Measurements from ENCODE around the gene PLEK.
"Not testable (repeated sequence)": the region's sequence is repeated elsewhere in the genome, so short reads cannot be mapped to it uniquely, and the experiment has no call there.

Gene PLEK

DNA sequence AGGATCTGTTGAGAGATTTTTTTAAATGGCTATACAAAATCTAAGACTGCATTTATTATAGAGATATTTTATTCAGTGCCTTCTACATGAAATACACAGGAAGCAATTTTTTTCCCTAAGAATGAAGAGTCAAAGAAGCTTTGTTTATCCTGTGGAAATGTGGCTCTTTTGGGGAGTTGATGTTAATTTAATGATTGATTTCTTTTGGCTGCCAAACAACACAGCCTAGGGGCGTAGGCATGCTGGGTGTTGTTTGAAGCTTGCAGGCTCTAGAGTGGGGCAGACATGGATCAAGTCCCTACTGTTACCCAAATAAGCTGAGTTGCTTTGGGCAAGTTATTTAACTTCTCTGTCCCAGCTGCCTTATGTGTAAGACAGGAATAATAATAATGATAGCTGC lies 21.1 kb upstream of the PLEK start:
- no peaks in the 10 kb centered on the region for H3K9me3 ChIP-seq
- intact Hi-C loops (cut with DNase I; ENCODE audit: low total_unique reads): no loop called here
- no peak overlapping the region for H3K4me3 ChIP-seq
- H3K27ac ChIP-seq: no peak overlapping the region
- no peak for DNase-seq
- peaks cover 0 to 8% of the 10 kb centered on the region in 2 donors for H3K27me3 ChIP-seq
- no peaks in the 10 kb centered on the region for H3K36me3 ChIP-seq
- H3K4me1 ChIP-seq: no peaks in the 10 kb centered on the region
- TF ChIP-seq, protein P1, sequence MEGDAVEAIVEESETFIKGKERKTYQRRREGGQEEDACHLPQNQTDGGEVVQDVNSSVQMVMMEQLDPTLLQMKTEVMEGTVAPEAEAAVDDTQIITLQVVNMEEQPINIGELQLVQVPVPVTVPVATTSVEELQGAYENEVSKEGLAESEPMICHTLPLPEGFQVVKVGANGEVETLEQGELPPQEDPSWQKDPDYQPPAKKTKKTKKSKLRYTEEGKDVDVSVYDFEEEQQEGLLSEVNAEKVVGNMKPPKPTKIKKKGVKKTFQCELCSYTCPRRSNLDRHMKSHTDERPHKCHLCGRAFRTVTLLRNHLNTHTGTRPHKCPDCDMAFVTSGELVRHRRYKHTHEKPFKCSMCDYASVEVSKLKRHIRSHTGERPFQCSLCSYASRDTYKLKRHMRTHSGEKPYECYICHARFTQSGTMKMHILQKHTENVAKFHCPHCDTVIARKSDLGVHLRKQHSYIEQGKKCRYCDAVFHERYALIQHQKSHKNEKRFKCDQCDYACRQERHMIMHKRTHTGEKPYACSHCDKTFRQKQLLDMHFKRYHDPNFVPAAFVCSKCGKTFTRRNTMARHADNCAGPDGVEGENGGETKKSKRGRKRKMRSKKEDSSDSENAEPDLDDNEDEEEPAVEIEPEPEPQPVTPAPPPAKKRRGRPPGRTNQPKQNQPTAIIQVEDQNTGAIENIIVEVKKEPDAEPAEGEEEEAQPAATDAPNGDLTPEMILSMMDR (IDR thresholded peaks at IDR 0.05): no peak

DNA sequence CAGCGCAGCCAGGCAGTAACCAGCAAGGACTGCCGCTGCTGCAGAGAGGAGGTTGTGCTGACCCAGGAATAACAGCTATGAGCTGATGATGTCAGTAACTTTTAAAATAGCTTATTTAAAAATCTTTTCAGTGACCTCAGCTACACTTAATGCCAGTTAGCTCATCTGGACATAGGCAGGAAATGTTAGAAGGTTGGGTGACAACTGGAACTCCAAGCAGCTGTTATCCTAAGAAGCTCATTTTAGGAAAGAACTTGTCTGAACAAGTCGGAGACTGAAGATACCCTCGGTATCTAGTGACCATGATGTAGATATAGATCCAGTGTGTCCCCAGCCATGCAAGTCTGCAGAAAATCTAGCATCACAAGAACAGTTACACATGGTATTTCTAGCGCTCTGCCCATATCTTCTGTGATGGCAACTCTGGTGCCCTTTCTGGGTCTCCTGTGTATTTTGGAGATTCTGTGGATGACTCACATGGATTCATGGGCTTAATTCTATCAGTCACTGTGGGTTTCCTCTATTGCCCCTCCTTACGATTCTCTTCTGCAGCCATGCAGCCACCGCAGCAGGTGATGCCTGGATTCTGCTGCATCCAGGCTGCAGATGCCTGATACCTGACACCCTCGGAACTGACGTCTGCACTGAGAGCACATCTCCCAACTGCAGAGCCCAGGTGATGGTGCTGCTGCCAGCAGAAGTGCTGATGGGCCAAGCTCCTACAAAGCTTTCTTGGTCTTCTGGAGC lies 19.8 kb upstream of the PLEK start:
- intact Hi-C loops (cut with DNase I; ENCODE audit: low total_unique reads): no loop called here
- H3K36me3 ChIP-seq: no peaks in the 10 kb centered on the region
- H3K4me1 ChIP-seq: no peaks in the 10 kb centered on the region
- TF ChIP-seq, protein P1 (IDR thresholded peaks at IDR 0.05): no peak
- H3K27ac ChIP-seq: no peak overlapping the region
- no peaks in the 10 kb centered on the region for H3K9me3 ChIP-seq
- no peak overlapping the region for H3K4me3 ChIP-seq
- DNase-seq: no peak
- peaks cover 0 to 8% of the 10 kb centered on the region in 2 donors for H3K27me3 ChIP-seq

DNA sequence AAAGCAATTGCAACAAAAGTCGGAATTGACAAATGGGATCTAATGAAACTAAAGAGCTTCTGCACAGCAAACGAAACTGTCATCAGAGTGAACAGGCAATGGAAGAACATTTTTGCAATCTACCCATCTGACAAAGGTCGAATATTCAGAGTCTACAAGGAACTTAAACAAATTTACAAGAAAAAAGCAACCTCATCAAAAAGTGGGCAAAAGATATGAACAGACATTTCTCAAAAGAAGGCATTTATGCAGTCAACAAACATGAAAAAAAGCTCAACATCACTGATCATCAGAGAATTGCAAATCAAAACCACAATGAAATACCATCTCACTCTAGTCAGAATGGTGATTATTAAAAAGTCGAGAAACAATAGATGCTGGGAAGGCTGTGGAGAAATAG lies 16.0 kb upstream of the PLEK start:
- H3K36me3 ChIP-seq; H3K4me1 ChIP-seq; H3K9me3 ChIP-seq; H3K27me3 ChIP-seq; H3K27ac ChIP-seq; H3K4me3 ChIP-seq; DNase-seq; intact Hi-C loops (cut with DNase I; ENCODE audit: low total_unique reads): not testable (repeated sequence)

DNA sequence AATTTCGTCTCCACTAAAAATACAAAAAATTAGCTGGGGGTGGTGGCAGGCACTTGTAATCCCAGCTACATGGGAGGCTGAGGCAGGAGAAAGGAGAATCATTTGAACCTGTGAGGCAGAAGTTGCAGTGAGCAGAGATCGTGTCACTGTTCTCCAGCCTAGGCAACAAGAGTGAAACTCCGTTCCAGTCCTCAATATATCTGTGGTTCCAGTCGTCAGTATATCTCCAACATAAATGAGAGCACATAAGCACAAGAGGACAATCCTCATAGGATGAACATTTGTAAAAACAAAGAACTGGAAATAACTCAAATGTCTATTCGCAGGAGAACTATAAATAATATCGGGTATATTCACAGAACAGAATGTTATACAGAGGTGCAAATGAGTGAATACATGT lies 13.1 kb upstream of the PLEK start:
- Histone ChIP-seq H3K27ac (no peak overlapping the region), H3K27me3 (no peaks in the 10 kb centered on the region), H3K36me3 (no peaks in the 10 kb centered on the region), H3K4me1 (no peaks in the 10 kb centered on the region), H3K9me3 (no peaks in the 10 kb centered on the region), H3K4me3 (no peak overlapping the region)
- intact Hi-C loops (cut with DNase I; ENCODE audit: low total_unique reads): no loop called here
- no peak for DNase-seq
- TF ChIP-seq, protein P1 (IDR thresholded peaks at IDR 0.05): no peak

DNA sequence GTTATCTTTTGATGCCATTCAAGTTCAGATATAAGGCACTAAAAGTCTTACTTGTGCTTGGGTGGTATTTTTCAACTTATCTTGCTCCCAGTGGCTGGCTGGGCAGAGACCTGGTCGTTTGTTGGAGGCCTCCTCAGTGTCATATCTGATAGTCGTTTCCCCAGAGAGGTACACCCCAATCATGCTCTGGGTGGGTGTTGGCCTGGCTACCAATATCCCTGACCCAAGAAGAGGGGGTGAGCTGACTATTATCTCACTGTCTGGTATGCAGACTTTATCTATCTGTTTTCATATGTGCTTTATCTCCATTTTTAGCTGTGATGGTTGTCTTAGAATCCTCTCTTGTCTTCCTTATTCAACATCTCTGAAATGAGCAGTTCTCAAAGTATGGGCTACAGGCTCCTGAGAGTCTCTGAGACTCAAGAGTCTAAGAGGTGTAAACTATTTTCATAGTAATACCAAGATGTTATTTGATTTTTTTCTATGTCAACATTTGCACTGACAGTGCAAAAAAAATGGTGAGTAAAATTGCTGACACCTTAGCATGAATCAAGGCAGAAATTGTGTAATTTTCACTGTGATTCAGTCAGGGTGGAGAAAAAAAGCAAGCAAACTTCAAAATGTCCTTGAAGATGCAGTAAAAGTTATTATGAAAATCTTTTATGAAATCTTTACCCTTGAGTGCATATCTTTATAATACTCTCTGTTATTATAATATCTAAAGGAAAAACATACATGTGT lies 12.3 kb upstream of the PLEK start:
- Histone ChIP-seq H3K27me3 (no peaks in the 10 kb centered on the region), H3K4me3 (no peak overlapping the region), H3K9me3 (no peaks in the 10 kb centered on the region), H3K4me1 (no peaks in the 10 kb centered on the region), H3K27ac (no peak overlapping the region), H3K36me3 (no peaks in the 10 kb centered on the region)
- intact Hi-C loops (cut with DNase I; ENCODE audit: low total_unique reads): no loop called here
- TF ChIP-seq, protein P1 (IDR thresholded peaks at IDR 0.05): no peak
- no peak for DNase-seq

DNA sequence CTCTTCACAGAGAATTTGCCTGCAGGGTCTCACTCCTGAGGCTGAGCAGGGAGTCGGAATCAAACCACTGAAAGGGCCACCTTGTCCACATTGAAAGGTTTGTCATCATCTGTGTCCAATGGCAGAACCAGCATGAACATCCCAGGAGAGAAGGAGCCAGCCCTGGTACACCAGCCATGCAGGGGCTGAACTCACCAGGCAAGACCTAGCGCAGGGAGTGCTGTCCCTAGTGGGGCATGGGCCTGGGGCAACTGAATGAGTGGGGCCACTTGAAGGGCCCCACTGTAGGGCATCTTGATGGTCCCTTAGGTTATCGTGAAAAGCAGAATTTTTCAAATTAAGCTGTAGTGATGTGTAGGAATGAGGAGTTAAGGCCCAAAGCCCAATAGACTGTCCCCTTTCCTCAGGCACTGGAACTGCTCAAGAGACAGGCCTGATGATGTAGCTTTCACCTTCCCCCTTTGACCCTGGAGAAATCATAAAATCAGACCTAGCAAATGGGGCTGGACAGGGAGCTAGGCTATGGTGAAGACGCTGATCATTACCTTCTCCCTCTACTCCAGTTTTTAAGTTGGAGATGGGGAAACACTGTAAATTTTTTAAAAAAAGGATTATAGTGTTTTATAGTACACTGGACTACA lies 8.4 kb upstream of the PLEK start:
- no peaks in the 10 kb centered on the region for H3K36me3 ChIP-seq
- H3K4me1 ChIP-seq: no peaks in the 10 kb centered on the region
- intact Hi-C loops (cut with DNase I; ENCODE audit: low total_unique reads): no loop called here
- no peak overlapping the region for H3K4me3 ChIP-seq
- no peak overlapping the region for H3K27ac ChIP-seq
- DNase-seq: no peak
- TF ChIP-seq, protein P1 (IDR thresholded peaks at IDR 0.05): no peak
- H3K9me3 ChIP-seq: no peaks in the 10 kb centered on the region
- no peaks in the 10 kb centered on the region for H3K27me3 ChIP-seq
